Thyroid gland (tissue), 4 donors: Measurements from ENCODE around the gene GLIS1. TPM values are rescaled to one million over a fixed set of nuclear protein-coding genes. Genes with fewer than 3 reads are reported as not detected.
A peak's percentile ranks its signal among the peaks of the same experiment; 100 is the strongest.

Source experiments
- DNase-seq, 2 donors: peaks; one replicate each; pipeline ENCODE4 v3.0.0-alpha.2; 2019
- H3K27ac ChIP-seq, 3 donors: fragments of 200-600 bp; sonication (generic); 1 replicate in 2 of 3; 2 replicates in 1 of 3; pipeline ENCODE4 v1.5.1; 2016 to 2019; ENCODE audit warnings: mild to moderate bottlenecking in 1 of 3, moderate library complexity in 1 of 3
- H3K27me3 ChIP-seq: fragments of 200-600 bp; sonication (generic); one replicate; pipeline ENCODE4 v1.5.1; 2019
- H3K36me3 ChIP-seq, 2 donors: fragments of 200-600 bp; sonication (generic); one replicate each; pipeline ENCODE4 v1.5.1; 2016 to 2019
- H3K4me1 ChIP-seq, 2 donors: fragments of 200-600 bp; sonication (generic); one replicate each; pipeline ENCODE4 v1.5.1; 2017 to 2019
- H3K4me3 ChIP-seq, 3 donors: fragments of 200-600 bp; sonication (generic); replicated peaks in 1 of 3; 1 replicate in 2 of 3; 2 replicates in 1 of 3; pipeline ENCODE4 v1.5.1; 2016; ENCODE audit warnings: mild to moderate bottlenecking in 1 of 3
- H3K9me3 ChIP-seq: fragments of 200-600 bp; sonication (generic); one replicate; pipeline ENCODE4 v1.5.1; 2017
- CTCF ChIP-seq, 6 experiments: fragments of 200-600 bp in 3 of 6; fragments of 450-650 bp in 3 of 6; sonication (generic) in 3 of 6; IDR thresholded peaks; one replicate each; pipeline ENCODE4 v1.5.1; 2016 to 2019; ENCODE audit warnings: antibody characterized with exemption in 6 of 6, mild to moderate bottlenecking in 2 of 6, inconsistent platforms in 1 of 6, moderate library complexity in 1 of 6
- POLR2A ChIP-seq, 2 donors: fragments of 450-650 bp; IDR thresholded peaks; one replicate each; pipeline ENCODE4 v1.6.1; 2017; ENCODE audit warnings: antibody characterized with exemption in 2 of 2, mild to moderate bottlenecking in 2 of 2, moderate library complexity in 1 of 2
- whole genome bisulfite sequencing, 2 donors: methylation state at CpG; one replicate each; pipeline ENCODE4 v1.1.5; 2017; 5-methylcytosine and 5-hydroxymethylcytosine counted together
- intact Hi-C: fragments of 100-400 bp; cut with DNase I; formaldehyde crosslinking; loops from one replicate; pipeline ENCODE4 v1.15.1; 2023
- total RNA-seq, 4 donors: library from RNA; depleted of rRNA; stranded (reverse); fragments of >200 nt; gene quantifications; one replicate each; pipeline ENCODE4 v1.2.3, GENCODE V29; 2016

The GLIS1 gene
- total RNA-seq, 4 donors from 2014 or later = 0.29 TPM; not detected in 3

- H3K4me1 ChIP-seq = no peaks in the 10 kb centered on the region
- H3K36me3 ChIP-seq = no peaks in the 10 kb centered on the region
- intact Hi-C loops = no loop called here
- TF ChIP-seq CTCF (IDR thresholded peaks at IDR 0.05) = no peak
- no peak for TF ChIP-seq POLR2A (IDR thresholded peaks at IDR 0.05)
- 82 to 87% methylated on average over 14 to 15 of the region's 16 CpGs for WGBS, 2 donors
- H3K4me3 ChIP-seq = no peak overlapping the region
- DNase-seq = no peak
- H3K27me3 ChIP-seq = no peaks in the 10 kb centered on the region
- H3K27ac ChIP-seq = no peak overlapping the region
- H3K9me3 ChIP-seq = no peaks in the 10 kb centered on the region
These were observed 159.5 kb downstream of the GLIS1 start for GRCh38 chr1:53579221-53580008.

DNA sequence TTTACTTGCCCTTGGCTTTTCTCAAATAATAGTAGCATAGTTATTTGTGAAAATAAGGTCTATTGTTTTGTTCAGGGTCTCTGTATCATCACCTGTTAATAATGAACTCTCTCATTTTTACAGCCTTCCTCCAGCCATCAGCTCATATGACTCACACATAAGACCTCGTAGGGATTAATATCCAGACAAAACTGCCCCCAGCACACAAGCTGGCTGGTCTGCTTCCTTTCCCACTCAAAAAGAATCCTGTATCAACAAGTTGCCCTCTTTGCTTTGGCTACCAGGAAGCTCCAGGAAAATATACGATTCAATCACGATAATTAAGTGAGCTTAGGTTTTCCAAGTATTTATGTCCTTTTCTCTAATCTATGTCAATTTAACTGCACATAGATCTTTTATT is 160.6 kb downstream of the GLIS1 start:
- 93 to 97% methylated on average over 3 of the region's 3 CpGs for WGBS, 2 donors
- no peak overlapping the region for H3K27ac ChIP-seq
- H3K36me3 ChIP-seq = no peaks in the 10 kb centered on the region
- no peaks in the 10 kb centered on the region for H3K9me3 ChIP-seq
- H3K4me1 ChIP-seq = no peaks in the 10 kb centered on the region
- TF ChIP-seq POLR2A (IDR thresholded peaks at IDR 0.05) = no peak
- TF ChIP-seq CTCF (IDR thresholded peaks at IDR 0.05) = no peak
- intact Hi-C loops = no loop called here
- no peak for DNase-seq
- no peaks in the 10 kb centered on the region for H3K27me3 ChIP-seq
- H3K4me3 ChIP-seq = no peak overlapping the region

DNA sequence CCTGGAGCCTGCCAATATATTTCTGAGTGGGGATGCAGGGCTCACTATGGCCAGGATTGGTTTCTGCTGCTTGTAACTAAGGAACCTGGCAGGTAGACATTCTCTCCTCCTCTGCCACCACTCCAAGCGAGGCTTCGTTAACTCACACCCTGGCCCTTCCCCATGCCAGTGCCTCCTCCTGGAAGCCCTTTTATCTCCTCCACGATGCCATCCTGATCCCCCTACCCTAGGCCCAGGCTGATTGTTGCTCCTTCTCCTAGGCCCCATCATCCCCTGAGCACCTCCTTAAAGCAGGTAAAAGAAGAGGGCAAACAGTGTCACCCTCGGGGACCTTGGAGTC is 161.2 kb downstream of the GLIS1 start:
- 82 to 88% methylated on average over 4 of the region's 4 CpGs for WGBS, 2 donors
- no peak for DNase-seq
- Histone ChIP-seq H3K27me3 (no peaks in the 10 kb centered on the region), H3K36me3 (no peaks in the 10 kb centered on the region), H3K27ac (no peak overlapping the region), H3K4me1 (no peaks in the 10 kb centered on the region), H3K4me3 (no peak overlapping the region), H3K9me3 (no peaks in the 10 kb centered on the region)
- intact Hi-C loops = no loop called here
- TF ChIP-seq POLR2A (IDR thresholded peaks at IDR 0.05) = no peak

DNA sequence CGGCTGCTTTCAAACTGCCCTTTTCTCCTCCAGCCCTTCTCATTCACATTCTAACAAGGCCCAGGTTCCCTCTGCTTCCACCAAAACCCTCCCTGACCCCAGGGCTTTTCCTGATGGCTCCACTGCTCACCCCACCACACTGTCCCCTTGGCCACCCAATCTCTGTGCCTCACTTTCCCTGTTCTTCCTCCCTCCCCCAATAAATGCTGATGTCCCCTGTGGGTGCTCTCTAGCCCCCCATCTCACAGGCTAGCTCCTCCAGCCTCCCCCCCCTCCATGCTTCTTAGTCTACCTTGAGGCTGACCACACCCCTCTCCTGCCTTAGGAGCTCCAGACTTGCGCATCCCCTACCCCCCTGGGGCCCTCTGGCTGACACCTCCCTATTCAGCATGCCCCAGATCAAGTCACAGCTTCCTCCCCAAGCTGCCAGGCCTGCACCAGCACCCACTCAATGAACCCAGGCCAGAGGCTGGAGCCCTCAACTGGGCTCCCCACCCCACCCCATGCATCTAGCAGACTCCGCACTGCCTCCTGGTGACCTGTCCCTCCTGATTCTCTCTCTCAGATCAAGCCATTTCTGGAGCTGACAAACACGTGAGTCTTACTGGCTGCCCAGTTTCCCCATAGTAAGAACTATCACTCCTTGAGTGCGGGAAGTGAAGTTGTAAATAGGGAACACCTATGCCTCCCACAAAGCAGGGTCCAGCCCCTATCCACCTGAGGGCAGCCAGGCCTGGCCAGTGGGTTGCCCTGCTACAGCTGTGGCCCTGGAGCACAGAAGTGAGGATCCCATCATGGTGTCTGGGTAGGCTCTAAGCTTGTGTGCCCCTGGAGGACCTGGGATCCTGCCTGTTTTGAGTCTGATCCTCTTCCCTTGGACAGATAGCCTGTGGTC is 161.9 kb downstream of the GLIS1 start:
- 98% methylated on average over 5 of the region's 5 CpGs for WGBS, 2 donors
- no peak overlapping the region for H3K4me3 ChIP-seq
- H3K4me1 ChIP-seq = no peaks in the 10 kb centered on the region
- DNase-seq = no peak
- H3K27ac ChIP-seq = no peak overlapping the region
- intact Hi-C loops = no loop called here
- no peaks in the 10 kb centered on the region for H3K27me3 ChIP-seq
- no peaks in the 10 kb centered on the region for H3K9me3 ChIP-seq
- TF ChIP-seq CTCF (IDR thresholded peaks at IDR 0.05) (no peak), POLR2A (IDR thresholded peaks at IDR 0.05) (no peak)
- H3K36me3 ChIP-seq = no peaks in the 10 kb centered on the region

DNA sequence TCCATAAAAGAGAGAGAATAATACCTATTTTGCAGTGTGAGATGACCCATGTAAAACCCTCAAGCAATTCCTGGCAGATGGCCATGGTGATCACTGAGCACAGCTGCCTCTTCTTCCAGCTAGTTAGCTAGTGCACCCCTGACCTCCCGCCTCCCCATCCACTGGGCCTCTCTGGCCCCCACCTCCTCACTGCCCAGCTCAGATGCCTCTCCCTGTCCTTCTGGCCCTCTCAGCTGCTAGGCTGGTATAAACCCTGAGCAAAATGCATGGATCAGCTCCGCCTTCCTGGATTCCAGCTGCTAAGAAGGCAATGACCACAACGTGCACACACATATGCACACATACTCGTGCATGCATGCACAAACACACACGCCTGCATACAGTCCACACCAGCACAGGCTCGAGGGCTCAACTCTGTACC is 162.6 kb downstream of the GLIS1 start:
- DNase-seq = peak; percentile 14 to 32
- intact Hi-C loops = no loop called here
- Histone ChIP-seq H3K27ac (no peak overlapping the region), H3K4me3 (no peak overlapping the region), H3K36me3 (no peaks in the 10 kb centered on the region), H3K27me3 (no peaks in the 10 kb centered on the region), H3K9me3 (no peaks in the 10 kb centered on the region), H3K4me1 (no peaks in the 10 kb centered on the region)
- WGBS, 2 donors = 77 to 91% methylated on average over 6 of the region's 6 CpGs
- no peak for TF ChIP-seq CTCF (IDR thresholded peaks at IDR 0.05)
- no peak for TF ChIP-seq POLR2A (IDR thresholded peaks at IDR 0.05)
